VCaP (cell line): ENCODE results near the gene SVOP.

ENCODE experiments used
- H3K27ac ChIP-seq: fragments of 450-650 bp; 2 replicates; pipeline ENCODE4 v1.5.1; 2017
- TF ChIP-seq, protein P1 (sequence below): fragments of 450-650 bp; conservative IDR thresholded peaks from 2 replicates; pipeline ENCODE4 v1.5.1; 2017; ENCODE audit warnings: mild to moderate bottlenecking, moderate library complexity

Gene SVOP

GRCh38 chr12:109016978-109017377, 3.9 kb downstream of the SVOP start:
- TF ChIP-seq, protein P1, sequence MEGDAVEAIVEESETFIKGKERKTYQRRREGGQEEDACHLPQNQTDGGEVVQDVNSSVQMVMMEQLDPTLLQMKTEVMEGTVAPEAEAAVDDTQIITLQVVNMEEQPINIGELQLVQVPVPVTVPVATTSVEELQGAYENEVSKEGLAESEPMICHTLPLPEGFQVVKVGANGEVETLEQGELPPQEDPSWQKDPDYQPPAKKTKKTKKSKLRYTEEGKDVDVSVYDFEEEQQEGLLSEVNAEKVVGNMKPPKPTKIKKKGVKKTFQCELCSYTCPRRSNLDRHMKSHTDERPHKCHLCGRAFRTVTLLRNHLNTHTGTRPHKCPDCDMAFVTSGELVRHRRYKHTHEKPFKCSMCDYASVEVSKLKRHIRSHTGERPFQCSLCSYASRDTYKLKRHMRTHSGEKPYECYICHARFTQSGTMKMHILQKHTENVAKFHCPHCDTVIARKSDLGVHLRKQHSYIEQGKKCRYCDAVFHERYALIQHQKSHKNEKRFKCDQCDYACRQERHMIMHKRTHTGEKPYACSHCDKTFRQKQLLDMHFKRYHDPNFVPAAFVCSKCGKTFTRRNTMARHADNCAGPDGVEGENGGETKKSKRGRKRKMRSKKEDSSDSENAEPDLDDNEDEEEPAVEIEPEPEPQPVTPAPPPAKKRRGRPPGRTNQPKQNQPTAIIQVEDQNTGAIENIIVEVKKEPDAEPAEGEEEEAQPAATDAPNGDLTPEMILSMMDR, result no peak
- no peak overlapping the region for H3K27ac ChIP-seq

DNA sequence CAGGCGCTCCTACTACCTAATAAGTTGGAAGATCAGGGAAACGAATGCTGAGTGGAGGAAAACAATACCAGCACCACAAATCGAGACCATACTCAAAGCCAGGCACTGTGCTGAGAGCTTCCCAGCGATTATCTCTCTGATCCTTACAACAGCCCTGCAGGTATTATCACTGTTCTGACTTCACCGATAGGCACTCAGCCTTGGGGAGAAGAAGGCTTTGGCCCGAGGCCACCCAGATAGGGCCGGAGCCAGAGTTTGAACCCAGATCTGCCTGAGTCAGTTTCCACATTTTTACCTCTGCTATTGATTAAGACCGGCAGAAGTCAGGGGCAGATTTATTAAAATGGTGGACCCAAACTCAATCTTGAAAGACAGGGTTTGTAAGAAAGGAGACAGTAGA, 4.9 kb downstream of the SVOP start:
- H3K27ac ChIP-seq, result no peak overlapping the region
- TF ChIP-seq, protein P1, result no peak

- H3K27ac ChIP-seq, result no peak overlapping the region
- TF ChIP-seq, protein P1, result no peak
These were observed 5.7 kb downstream of the SVOP start for GRCh38 chr12:109014984-109015765.

GRCh38 chr12:109010259-109010658, 10.6 kb downstream of the SVOP start:
- H3K27ac ChIP-seq, result no peak overlapping the region
- TF ChIP-seq, protein P1, result no peak

DNA sequence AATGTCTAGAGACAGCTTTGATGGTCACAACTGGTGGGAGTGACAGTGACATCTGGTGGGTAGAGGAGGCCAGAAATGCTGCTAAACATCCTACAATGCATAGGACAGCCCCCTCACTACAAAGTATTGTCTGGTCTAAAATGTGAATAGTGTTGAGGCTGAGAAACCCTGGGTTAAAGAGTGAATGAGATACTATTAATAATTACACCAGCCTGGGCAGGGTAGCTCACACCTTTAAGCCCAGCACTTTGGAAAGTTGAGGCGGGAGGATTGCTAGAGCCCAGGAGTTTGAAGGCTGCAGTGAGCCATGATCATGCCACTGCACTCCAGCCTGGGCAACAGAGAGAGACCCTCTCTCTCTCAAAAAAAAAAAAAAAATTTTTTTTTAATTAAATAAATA, 11.1 kb downstream of the SVOP start:
- H3K27ac ChIP-seq, result no peak overlapping the region
- TF ChIP-seq, protein P1, result no peak

- TF ChIP-seq, protein P1, result no peak
- H3K27ac ChIP-seq, result no peak overlapping the region
These were observed 16.9 kb downstream of the SVOP start for GRCh38 chr12:109004017-109004416.

DNA sequence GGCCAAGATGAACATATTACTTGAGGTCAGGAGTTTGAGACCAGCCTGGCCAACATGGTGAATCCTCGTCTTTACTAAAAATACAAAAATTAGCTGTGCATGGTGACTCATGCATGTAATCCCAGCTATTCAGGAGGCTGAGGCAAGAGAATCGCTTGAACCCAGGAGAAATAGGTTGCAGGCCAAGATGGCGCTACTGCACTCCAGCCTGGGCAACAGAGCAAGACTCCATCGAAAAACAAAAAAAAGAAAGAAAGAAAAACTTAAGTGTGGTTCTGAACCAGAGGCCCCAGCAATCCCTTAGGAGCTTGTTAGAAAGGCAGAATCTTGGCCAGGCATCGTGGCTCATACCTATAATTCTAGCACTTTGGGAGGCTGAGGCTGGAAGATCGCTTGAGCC, 24.5 kb downstream of the SVOP start:
- TF ChIP-seq, protein P1, result no peak
- peak overlapping the region; percentile 48; the same call in 1 of the 2 replicates for H3K27ac ChIP-seq
